Measurements from ENCODE around the gene ADAMTS13. TPM values are rescaled to one million over a fixed set of nuclear protein-coding genes. Genes with fewer than 3 reads are reported as not detected.

ADAMTS13 gene
- total and polyA plus RNA-seq, 9 of the 15 experiments (the other 6 are each of a cell fraction or from before 2014, with no cell fraction given): 0.03 to 0.20 (median 0.04) TPM; not detected in 4

GRCh38 chr9:133374612-133375115 lies 47.5 kb upstream of the ADAMTS13 start (continued):
- TF ChIP-seq ZBED1 (IDR thresholded peaks at IDR 0.05): no peak
- peak; percentile 48; the same call in 1 of the 2 replicates for TF ChIP-seq DPF2 (IDR thresholded peaks at IDR 0.05)

GRCh38 chr9:133375116-133375723 lies 46.9 kb upstream of the ADAMTS13 start:
- WGBS (ENCODE audit: insufficient coverage, low coverage, missing lambda C conversion rate): under 1% methylated on average over 20 of the region's 39 CpGs
- DNase-seq (ENCODE audit: extremely low read depth in 1 of 4, low spot score in 3 of 4) (peak in 2 of 4 experiments; percentile 56 to 62), FAIRE-seq (no peak), ATAC-seq (peak; percentile 42)
- Histone ChIP-seq H3K79me2 (ENCODE audit: control insufficient read depth, insufficient read depth, low read length) (peaks cover 64% of the 10 kb centered on the region), H3K9ac (ENCODE audit: insufficient read depth in 1 of 2, low read depth in 2 of 2, low read length in 2 of 2) (peak overlapping the region; percentile 97), H3K4me1 (replicated peaks in 1 of 2; ENCODE audit: control insufficient read depth in 2 of 2, insufficient read depth in 2 of 2, low read length in 2 of 2) (peaks cover 43 to 53% of the 10 kb centered on the region in 2 experiments; a peak in 4 of 5 replicates), H3K9me3 (replicated peaks; ENCODE audit: control insufficient read depth, insufficient read depth, low read depth, low read length) (no peaks in the 10 kb centered on the region), H3K27ac (ENCODE audit: extremely low read depth, low read depth, low read length) (peak overlapping the region; percentile 97), H3K27me3 (ENCODE audit: control insufficient read depth in 2 of 2, insufficient read depth in 2 of 2, low read length in 2 of 2) (no peaks in the 10 kb centered on the region), H3K4me2 (ENCODE audit: insufficient read depth, low read length) (peak overlapping the region; percentile 88), H4K20me1 (replicated peaks; ENCODE audit: control insufficient read depth, insufficient read depth, low read length) (peaks cover 35% of the 10 kb centered on the region), H3K36me3 (ENCODE audit: control insufficient read depth, insufficient read depth, low read length) (peaks cover 39% of the 10 kb centered on the region), H3K9me1 (ENCODE audit: control insufficient read depth, insufficient read depth, low read length) (peaks cover 18% of the 10 kb centered on the region), H3K4me3 (peak overlapping the region; percentile 87), H2AFZ (ENCODE audit: low read depth, low read length) (0 out of 2 replicates have a peak overlapping the region, but pooled peaks have one; percentile 64)
- POLR2A ChIA-PET: interaction anchor here (0.5 to 8.5 kb wide), 10 partner anchors 10 to 626 kb away, joined by 3 to 109 read pairs (median 4); partner anchors contain the start of genes MED22, RPL7A, SURF1 and SURF2
- in situ Hi-C loops (cut with MboI) (no loop called here), intact Hi-C loops (cut with micrococcal nuclease) (no loop called here)
- no TSS peak for BruUV-seq (replicated peaks)
- CTCF ChIA-PET (ENCODE audit: low intra/inter-chr PET ratio): interaction anchor here (0.9 kb wide), 1 partner anchor 19 kb away, joined by 4 read pairs; the partner anchor contains the start of gene SURF2
- TF ChIP-seq FOXM1 (IDR thresholded peaks at IDR 0.05; ENCODE audit: low read depth) (no peak), FOXM1 (CRISPR knock-in tag; IDR thresholded peaks at IDR 0.05; ENCODE audit: low read depth) (0 out of 2 replicates have a peak, but pooled peaks have one; percentile 37), ZKSCAN3 (CRISPR knock-in tag; IDR thresholded peaks at IDR 0.05) (no peak), FOXK1 (CRISPR knock-in tag; IDR thresholded peaks at IDR 0.05; ENCODE audit: borderline replicate concordance) (no peak), SAP30 (IDR thresholded peaks at IDR 0.05; ENCODE audit: borderline replicate concordance, insufficient read depth, low read depth, low read length, poor library complexity, severe bottlenecking) (peak; percentile 75), MNT (conservative IDR thresholded peaks at IDR 0.05) (peak in 1 of 2 experiments; percentile 36; a peak in 1 of 4 replicates), MAZ (CRISPR knock-in tag; conservative IDR thresholded peaks at IDR 0.05 in 1 of 2, IDR thresholded peaks at IDR 0.05 in 1 of 2) (peak in 1 of 2 experiments; percentile 33; a peak in 1 of 4 replicates), MAFK (IDR thresholded peaks at IDR 0.05; ENCODE audit: low read length) (no peak), RBM22 (IDR thresholded peaks at IDR 0.05; ENCODE audit: low read depth, low read length, poor library complexity, severe bottlenecking) (peak; percentile 70), HDAC8 (tag; IDR thresholded peaks at IDR 0.05) (no peak), CTCF (IDR thresholded peaks at IDR 0.05 in 2 of 3, conservative IDR thresholded peaks at IDR 0.05 in 1 of 3; ENCODE audit: insufficient read depth in 2 of 3, low read depth in 1 of 3, low read length in 3 of 3) (peak in 2 of 3 experiments; percentile 10 to 30; a peak in 1 of 6 replicates), ZNF584 (CRISPR knock-in tag; IDR thresholded peaks at IDR 0.05; ENCODE audit: low read depth) (no peak), HNRNPK (IDR thresholded peaks at IDR 0.05; ENCODE audit: low read depth, low read length, poor library complexity, severe bottlenecking) (no peak), SNIP1 (IDR thresholded peaks at IDR 0.05; ENCODE audit: low read depth) (peak; percentile 14; the same call in 1 of the 2 replicates)
